Neural crest cell (in vitro differentiated cells): ENCODE results near the gene RGS17. TPM values are rescaled to one million over a fixed set of nuclear protein-coding genes. Genes with fewer than 3 reads are reported as not detected.

Experiments
- DNase-seq: peaks from one replicate; pipeline ENCODE4 v3.0.0; 2021; ENCODE audit warnings: low read depth, mixed read lengths, low spot score
- H3K27ac Mint-ChIP-seq: one replicate; pipeline ENCODE4 v1.8.0; 2021; ENCODE audit warnings: mild to moderate bottlenecking, mixed read lengths; ENCODE audit not compliant: unreplicated experiment
- H3K27me3 Mint-ChIP-seq: 2 replicates; pipeline ENCODE4 v1.8.0; 2021; ENCODE audit warnings: low read depth, mild to moderate bottlenecking, mixed read lengths
- H3K36me3 Mint-ChIP-seq: 2 replicates; pipeline ENCODE4 v1.8.0; 2021; ENCODE audit warnings: low read depth, mild to moderate bottlenecking, mixed read lengths
- H3K4me1 Mint-ChIP-seq: 2 replicates; pipeline ENCODE4 v1.8.0; 2021; ENCODE audit warnings: mixed read lengths
- H3K4me3 Mint-ChIP-seq: one replicate; pipeline ENCODE4 v1.8.0; 2021; ENCODE audit warnings: mild to moderate bottlenecking, mixed read lengths
- H3K9me3 Mint-ChIP-seq: 2 replicates; pipeline ENCODE4 v1.8.0; 2021; ENCODE audit warnings: mixed read lengths
- total RNA-seq: library from RNA; stranded (reverse); gene quantifications from 2 replicates; pipeline ENCODE4 v1.2.1, GENCODE V29; 2021
- TF ChIP-seq, protein P1 (sequence below): fragments of 200-600 bp; sonication (generic); conservative IDR thresholded peaks from 2 replicates; pipeline ENCODE4 v1.5.0; 2021; ENCODE audit warnings: antibody characterized with exemption, mild to moderate bottlenecking

Gene RGS17
- total RNA-seq, 1 donor from 2014 or later, result 4.7 TPM

DNA sequence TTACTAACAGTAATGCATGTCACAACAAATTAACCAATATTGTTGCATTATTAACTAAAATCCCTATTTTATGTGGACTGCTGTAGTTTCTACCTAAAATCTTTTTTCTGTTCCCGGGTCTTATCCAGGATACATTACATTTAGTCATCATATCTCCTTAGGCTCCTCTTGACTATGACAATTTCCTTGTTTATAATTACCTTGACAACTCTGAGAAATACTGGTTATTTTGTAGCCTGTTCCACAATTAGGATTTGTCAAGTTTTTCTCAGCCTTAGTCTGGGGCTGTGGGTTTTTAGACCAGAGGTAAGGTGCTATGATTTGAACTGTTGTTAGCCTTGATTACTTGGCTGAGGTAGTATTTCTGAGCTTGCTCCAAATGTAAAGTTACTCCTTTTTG is 152.0 kb downstream of the RGS17 start:
- Mint-ChIP-seq H3K4me3 (peak overlapping the region; percentile 87), H3K27me3 (no peaks in the 10 kb centered on the region), H3K27ac (no peak overlapping the region), H3K9me3 (no peaks in the 10 kb centered on the region), H3K36me3 (peaks cover 31% of the 10 kb centered on the region), H3K4me1 (peaks cover 60% of the 10 kb centered on the region)
- no peak for DNase-seq
- TF ChIP-seq, protein P1, sequence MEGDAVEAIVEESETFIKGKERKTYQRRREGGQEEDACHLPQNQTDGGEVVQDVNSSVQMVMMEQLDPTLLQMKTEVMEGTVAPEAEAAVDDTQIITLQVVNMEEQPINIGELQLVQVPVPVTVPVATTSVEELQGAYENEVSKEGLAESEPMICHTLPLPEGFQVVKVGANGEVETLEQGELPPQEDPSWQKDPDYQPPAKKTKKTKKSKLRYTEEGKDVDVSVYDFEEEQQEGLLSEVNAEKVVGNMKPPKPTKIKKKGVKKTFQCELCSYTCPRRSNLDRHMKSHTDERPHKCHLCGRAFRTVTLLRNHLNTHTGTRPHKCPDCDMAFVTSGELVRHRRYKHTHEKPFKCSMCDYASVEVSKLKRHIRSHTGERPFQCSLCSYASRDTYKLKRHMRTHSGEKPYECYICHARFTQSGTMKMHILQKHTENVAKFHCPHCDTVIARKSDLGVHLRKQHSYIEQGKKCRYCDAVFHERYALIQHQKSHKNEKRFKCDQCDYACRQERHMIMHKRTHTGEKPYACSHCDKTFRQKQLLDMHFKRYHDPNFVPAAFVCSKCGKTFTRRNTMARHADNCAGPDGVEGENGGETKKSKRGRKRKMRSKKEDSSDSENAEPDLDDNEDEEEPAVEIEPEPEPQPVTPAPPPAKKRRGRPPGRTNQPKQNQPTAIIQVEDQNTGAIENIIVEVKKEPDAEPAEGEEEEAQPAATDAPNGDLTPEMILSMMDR, result no peak

DNA sequence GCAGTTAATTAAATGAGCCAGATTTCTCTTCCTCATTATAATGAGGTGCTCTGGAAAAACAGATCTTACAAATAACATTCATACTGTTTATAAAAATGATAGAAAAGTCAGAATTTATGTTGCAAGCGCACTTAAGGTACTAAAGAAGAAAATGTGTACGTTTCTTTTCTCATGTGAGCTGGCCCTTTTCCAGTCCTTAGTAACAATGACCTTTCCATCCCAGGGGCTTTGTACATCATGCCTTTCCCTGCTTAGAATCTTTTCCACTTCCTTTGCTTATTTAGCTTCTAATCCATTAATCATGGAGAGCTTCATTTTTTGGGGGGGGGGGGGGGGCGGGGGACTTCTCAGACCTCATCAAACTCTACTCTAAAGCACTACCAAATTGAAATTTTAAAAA is 153.0 kb downstream of the RGS17 start:
- Mint-ChIP-seq H3K9me3 (no peaks in the 10 kb centered on the region), H3K4me1 (peaks cover 55% of the 10 kb centered on the region), H3K27ac (no peak overlapping the region), H3K36me3 (peaks cover 36% of the 10 kb centered on the region), H3K27me3 (no peaks in the 10 kb centered on the region), H3K4me3 (peak overlapping the region; percentile 80)
- TF ChIP-seq, protein P1, result no peak
- no peak for DNase-seq

DNA sequence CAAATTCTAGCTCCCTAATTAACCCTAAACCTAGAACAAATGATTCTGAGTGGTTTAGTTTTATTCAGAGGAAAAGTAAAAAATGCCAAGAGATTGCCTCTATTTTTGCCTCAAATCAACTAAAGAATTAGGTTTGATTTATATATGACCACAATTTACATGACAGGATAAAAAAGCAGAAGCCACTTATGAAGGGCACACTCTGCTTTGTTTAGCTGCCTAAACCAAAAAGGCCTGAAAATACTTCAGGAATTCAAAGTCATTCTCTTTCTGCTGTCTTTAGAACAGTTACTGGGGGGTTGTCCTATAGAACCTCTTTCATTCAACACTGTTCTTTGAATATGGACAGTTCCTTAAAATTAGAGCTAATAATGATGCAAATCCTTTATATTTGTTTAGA is 153.5 kb downstream of the RGS17 start:
- Mint-ChIP-seq H3K4me3 (peak overlapping the region; percentile 80), H3K27ac (no peak overlapping the region), H3K27me3 (no peaks in the 10 kb centered on the region), H3K4me1 (peaks cover 55% of the 10 kb centered on the region), H3K36me3 (peaks cover 40% of the 10 kb centered on the region), H3K9me3 (no peaks in the 10 kb centered on the region)
- TF ChIP-seq, protein P1, result no peak
- DNase-seq, result no peak

DNA sequence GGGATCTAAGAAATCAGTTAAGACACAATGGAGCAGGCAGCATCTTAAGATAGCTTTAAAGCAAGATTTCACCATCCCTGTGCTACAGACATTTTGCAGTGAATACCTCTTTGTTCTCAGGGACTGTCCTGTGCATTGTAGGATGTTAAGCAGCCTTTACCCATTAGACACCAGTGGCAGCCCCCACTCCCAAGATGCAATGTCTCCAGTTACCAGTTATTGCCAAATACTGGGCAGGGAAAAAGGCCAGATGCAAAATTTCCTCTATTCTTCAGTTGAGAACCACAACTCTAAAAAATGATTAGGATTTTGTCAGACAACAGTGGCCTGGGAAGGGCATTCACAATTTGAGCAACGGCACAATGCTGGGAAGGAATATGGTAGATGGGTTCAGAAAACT is 154.3 kb downstream of the RGS17 start:
- H3K9me3 Mint-ChIP-seq, result no peaks in the 10 kb centered on the region
- peaks cover 41% of the 10 kb centered on the region for H3K36me3 Mint-ChIP-seq
- TF ChIP-seq, protein P1, result no peak

DNA sequence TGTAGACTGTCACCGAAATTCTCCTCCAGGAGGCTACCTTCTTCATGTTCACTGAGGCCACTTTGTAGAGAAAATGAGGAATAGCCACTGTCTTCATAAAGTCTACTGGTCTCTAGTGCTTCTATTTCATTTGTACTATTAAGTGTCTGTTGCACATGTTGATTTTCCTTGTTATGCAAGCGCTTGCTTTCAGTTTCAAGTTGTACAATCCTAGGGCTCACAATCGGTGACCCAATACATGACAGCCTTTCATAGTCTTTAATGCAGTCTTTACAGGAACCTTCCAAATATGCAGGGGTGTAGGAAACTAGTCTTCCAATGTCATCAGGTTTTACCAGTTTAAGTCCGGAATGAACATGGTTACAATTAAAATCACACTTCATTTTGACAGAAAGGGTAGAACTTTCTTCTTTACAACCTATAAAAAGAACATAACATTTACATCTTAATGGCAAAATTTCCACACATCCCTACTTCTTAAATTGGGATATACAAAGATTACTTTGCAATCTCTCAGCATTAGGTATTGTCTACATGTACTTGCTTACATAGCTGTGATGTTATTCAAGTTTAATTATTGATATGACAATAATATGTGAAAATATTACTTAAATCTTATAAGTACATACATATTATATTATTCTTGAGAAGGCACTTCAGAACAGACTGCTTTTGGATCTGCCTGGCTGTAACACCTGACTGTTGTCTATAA is 155.7 kb downstream of the RGS17 start:
- H3K27ac Mint-ChIP-seq, result no peak overlapping the region

More for the DNA sequence above, 154.3 kb downstream of the RGS17 start:
- Mint-ChIP-seq H3K27ac (no peak overlapping the region), H3K27me3 (no peaks in the 10 kb centered on the region), H3K4me3 (peak overlapping the region; percentile 59), H3K4me1 (peaks cover 55% of the 10 kb centered on the region)
- no peak for DNase-seq

More for the DNA sequence above, 155.7 kb downstream of the RGS17 start:
- Mint-ChIP-seq H3K4me1 (peaks cover 45% of the 10 kb centered on the region), H3K27me3 (no peaks in the 10 kb centered on the region), H3K36me3 (peaks cover 47% of the 10 kb centered on the region), H3K9me3 (peaks cover 3% of the 10 kb centered on the region), H3K4me3 (peak overlapping the region; percentile 38)
- TF ChIP-seq, protein P1, result no peak
- DNase-seq, result no peak
